GM12864 (cell line): ENCODE results near the gene CELF2.

ENCODE experiments used
- DNase-seq: peaks from one replicate; pipeline ENCODE4 v3.0.0-alpha.2; 2011; ENCODE audit warnings: low read depth
- H3K4me3 ChIP-seq: 2 replicates; pipeline ENCODE4 v1.5.1; 2011; ENCODE audit warnings: mild to moderate bottlenecking, low read depth, low read length, control low read depth
- CTCF ChIP-seq: IDR thresholded peaks from 2 replicates; pipeline ENCODE4 v1.5.1; 2011; ENCODE audit warnings: low read depth, mild to moderate bottlenecking, moderate library complexity, low read length, control low read depth, inconsistent platforms; ENCODE audit errors: missing control alignments

Gene CELF2

GRCh38 chr10:11154849-11155498 lies 137.3 kb downstream of the CELF2 start:
- TF ChIP-seq CTCF = no peak
- H3K4me3 ChIP-seq = no peak overlapping the region
- DNase-seq = no peak

- no peak overlapping the region for H3K4me3 ChIP-seq
- DNase-seq = no peak
- no peak for TF ChIP-seq CTCF
These were observed 138.8 kb downstream of the CELF2 start for GRCh38 chr10:11156480-11156879.

- no peak for TF ChIP-seq CTCF
- DNase-seq = no peak
- no peak overlapping the region for H3K4me3 ChIP-seq
These were observed 139.8 kb downstream of the CELF2 start for GRCh38 chr10:11157292-11158076.

- H3K4me3 ChIP-seq = no peak overlapping the region
- no peak for DNase-seq
- no peak for TF ChIP-seq CTCF
These were observed 140.4 kb downstream of the CELF2 start for GRCh38 chr10:11158080-11158479.

- DNase-seq = no peak
- TF ChIP-seq CTCF = no peak
- no peak overlapping the region for H3K4me3 ChIP-seq
These were observed 142.0 kb downstream of the CELF2 start for GRCh38 chr10:11159543-11160215.

- no peak overlapping the region for H3K4me3 ChIP-seq
- no peak for TF ChIP-seq CTCF
These were observed 143.4 kb downstream of the CELF2 start for GRCh38 chr10:11161096-11161495.

More at GRCh38 chr10:11161096-11161495, 143.4 kb downstream of the CELF2 start:
- DNase-seq = no peak
